Cardiac septum (tissue), 1 donor: ENCODE results near the gene INCA1. TPM values are rescaled to one million over a fixed set of nuclear protein-coding genes. Genes with fewer than 3 reads are reported as not detected.
A peak's percentile ranks its signal among the peaks of the same experiment; 100 is the strongest.

Source experiments
- DNase-seq: peaks from one replicate; pipeline ENCODE4 v3.0.0-alpha.2; 2020; ENCODE audit warnings: low spot score
- intact Hi-C: fragments of 100-400 bp; cut with DNase I; formaldehyde crosslinking; loops from one replicate; pipeline ENCODE4 v1.14.0; 2022
- total RNA-seq: library from RNA; stranded (reverse); fragmentation: NEBNext Ultra II Directional; extraction: Animal tissue kit (Norgen Biotek cat#: 25700); gene quantifications from one replicate; pipeline ENCODE4 v1.2.1, GENCODE V29; 2021
- donor health status: DM: no; HTN: no; CAD: no.

Gene INCA1
- total RNA-seq, 1 donor from 2014 or later: 1.8 TPM

DNA sequence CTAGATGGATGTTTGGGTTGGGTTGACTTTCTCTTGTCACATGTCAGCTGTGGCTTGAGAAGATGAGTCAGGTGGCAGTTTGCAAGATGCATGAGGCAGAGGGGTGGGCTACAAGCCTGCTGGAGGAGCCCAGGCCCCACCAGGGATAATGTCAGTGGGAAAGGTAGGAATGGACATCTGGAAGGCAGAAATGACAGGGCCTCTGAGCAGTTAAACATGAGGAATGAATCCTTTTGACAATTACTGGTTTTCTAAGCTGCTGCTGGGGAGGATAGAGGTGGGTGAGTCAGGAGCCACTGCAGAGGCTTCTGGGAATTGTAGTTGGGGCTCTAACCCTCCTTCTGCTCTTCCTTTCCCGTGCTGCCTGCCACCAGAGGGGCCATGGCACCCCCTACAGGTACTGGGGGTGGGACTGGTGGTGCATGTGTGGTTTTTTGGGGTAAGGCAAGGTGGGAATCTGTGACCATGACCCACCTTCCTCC is 22.2 kb upstream of the INCA1 start:
- intact Hi-C loops: no loop called here

GRCh38 chr17:5014357-5014756 is 17.0 kb upstream of the INCA1 start:
- DNase-seq: no peak
- intact Hi-C loops: no loop called here

More for the DNA sequence above, 22.2 kb upstream of the INCA1 start:
- no peak for DNase-seq

- intact Hi-C loops: no loop called here
- no peak for DNase-seq
Observed at GRCh38 chr17:5011928-5012327, 14.6 kb upstream of the INCA1 start.

GRCh38 chr17:5003214-5003867 is 6.0 kb upstream of the INCA1 start:
- intact Hi-C loops: no loop called here
- DNase-seq: no peak

GRCh38 chr17:5002121-5002788 is 4.9 kb upstream of the INCA1 start:
- no peak for DNase-seq
- intact Hi-C loops: no loop called here

- intact Hi-C loops: no loop called here
- DNase-seq: peak; percentile 93
Observed at GRCh38 chr17:5000237-5000639, 2.9 kb upstream of the INCA1 start.

DNA sequence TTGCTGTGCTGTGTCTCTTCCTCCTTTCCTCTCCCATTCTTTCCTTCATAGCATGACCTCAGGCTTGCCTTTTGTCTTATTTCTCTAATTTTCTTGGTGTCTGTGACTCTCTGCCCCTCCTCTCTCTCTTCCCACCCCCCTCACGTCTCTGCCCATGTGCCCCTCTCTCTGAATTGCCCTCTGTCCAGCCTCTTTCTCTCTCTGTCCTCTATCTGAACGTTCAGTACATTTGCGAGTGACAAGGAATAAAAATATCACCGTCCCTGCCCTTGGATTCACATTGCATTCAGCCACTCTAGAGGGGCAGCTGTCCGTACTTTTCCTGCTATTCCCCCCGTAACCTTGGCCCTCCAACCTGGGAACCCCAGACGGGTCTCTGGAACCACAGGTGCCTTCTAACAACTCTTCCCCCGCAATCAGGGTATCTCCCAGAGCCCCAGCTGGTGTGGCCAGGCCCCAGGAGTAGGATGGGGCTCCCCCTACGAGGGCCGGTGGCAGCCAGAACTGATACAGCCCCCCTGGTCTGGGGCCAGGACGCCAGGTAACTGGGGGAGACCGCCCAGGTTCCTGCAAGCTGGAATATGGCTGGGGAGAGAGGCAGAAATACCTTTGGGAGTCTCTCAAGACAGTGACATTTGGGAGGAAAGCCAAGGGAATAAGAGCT is 2.2 kb upstream of the INCA1 start:
- intact Hi-C loops: loop anchor here (2.0 kb wide), 1 partner anchor 51 kb away; the partner anchor contains the start of gene PFN1
- no peak for DNase-seq

DNA sequence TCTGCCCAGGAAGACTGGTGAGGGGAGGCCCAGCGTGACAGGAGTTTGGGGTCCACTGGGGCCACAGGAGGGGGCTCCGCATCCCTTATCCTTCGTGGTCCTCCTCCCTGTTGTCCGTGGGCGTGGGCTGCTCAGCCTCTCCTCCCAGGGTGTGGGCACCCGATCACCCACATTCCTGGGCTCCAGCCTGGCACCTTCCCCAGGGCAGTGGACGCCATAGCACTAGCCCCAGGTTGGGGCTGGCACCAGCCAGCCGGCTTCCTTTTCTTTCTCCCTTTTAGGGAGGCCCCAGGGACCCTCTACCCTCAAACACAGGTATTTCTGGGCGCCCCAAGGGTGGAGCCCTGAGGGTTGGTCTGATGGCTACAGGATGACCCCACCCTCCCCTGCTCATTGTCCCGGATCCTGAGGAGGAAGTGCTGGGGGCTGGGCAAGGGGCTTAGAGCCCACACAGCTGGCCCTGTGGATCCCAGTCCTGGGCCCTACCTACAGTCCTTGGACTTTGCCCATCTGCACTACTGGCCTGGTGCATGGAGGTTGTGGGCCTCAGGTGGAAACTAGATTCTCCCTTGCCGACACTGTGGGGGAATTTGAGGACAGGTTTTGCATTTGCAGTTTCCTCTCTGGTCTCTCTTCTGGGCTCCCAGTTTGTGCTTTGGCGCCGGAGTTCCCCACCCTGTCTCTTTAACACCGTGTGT is 1.6 kb upstream of the INCA1 start:
- DNase-seq: no peak

DNA sequence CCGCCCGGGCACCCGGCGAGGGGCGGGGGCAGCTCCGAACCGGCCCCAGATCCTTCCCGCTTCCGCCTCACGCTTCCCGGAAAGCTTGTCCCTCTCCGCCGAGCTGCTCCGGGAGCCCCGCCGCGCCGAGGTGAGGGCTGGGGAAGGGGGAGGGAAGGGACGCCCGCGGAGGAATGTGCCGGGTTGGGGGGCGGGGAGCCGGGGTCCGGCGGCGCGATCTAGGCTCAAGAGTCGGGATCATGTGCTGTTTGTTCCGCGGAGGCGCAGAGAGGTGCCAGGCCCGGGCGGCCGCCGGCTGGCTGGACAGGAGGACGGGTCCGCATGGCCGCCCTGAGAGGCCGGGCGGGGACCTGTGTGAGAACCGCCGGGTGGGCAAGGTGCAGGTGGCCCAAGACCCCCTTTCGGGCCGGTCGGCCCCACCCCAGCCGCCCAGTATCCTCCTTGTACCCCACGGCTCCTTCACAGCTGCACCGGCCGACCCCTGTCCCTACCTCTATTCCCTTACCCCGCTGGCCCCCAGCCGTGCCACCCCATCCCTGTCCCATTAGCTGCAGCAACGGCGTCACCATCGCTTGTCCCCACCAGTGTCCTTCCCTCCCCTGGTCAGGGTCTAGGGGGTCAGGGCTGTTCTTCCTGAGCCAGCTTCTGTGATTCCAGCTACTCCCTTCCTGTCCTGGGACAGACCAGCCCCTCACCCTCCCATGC is 857 bp upstream of the INCA1 start:
- DNase-seq: peak; percentile 79
- intact Hi-C loops: loop anchor here (2.0 kb wide), 1 partner anchor 49 kb away; the partner anchor contains the start of gene PFN1

More for the DNA sequence above, 1.6 kb upstream of the INCA1 start:
- intact Hi-C loops: loop anchor here (2.0 kb wide), 1 partner anchor 50 kb away; the partner anchor contains the start of gene PFN1

DNA sequence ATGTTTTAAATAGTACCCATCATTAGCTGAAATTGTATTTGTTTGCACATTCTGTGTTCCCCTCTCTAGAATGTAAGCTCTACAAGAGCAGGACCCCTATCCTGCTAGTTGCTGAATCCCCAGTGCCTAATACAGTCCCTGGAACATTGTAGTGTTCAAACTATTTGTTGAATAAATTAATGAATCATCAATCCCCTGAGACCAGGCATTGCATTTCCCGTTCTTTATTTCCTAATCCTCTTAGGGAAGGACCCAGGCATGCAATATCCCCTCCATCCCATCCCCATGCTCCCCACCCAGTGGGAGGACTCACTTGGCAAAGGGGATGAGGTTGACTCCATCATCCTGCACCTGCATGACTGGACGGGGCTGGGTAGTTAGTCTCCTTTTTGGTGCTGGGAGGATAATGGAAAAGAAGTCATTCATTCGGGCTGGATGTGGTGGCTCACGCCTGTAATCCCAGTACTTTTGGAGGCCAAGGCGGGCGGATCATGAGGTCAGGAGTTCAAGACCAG is 3.2 kb downstream of the INCA1 start:
- intact Hi-C loops: no loop called here
- DNase-seq: no peak

- no peak for DNase-seq
- intact Hi-C loops: loop anchor here (1.0 to 2.0 kb wide), 2 partner anchors 21 to 79 kb away; partner anchors contain the start of gene SPAG7
Observed at GRCh38 chr17:4987767-4988567, 9.4 kb downstream of the INCA1 start.

GRCh38 chr17:4986951-4987766 is 10.2 kb downstream of the INCA1 start, which contains the start of gene CAMTA2:
Gene CAMTA2 (minus strand): TSS chr17:4987675. CDS start chr17:4986222, 1,453 bp downstream.
- intact Hi-C loops: loop anchor here (1.0 to 2.0 kb wide), 2 partner anchors 20 to 78 kb away; partner anchors contain the start of gene SPAG7

DNA sequence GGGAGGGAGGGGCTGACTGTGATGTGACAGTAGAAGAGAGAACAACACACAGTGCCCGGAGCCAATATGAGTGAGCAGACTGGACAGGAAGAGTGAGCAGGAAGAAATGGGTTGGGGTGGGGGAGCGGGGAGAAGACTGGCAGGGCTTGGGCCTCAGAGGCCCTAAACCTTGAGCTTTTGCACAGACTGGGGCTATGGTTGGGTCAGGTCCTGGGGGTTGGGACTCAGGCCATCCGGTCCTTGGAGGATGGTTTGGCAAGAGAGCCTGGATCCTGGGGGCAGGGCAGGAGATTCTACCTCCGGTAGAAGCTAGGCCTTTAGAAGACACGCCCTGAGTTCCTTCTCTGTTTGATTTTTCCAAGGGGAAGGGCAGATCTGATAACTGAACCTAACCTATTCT is 10.9 kb downstream of the INCA1 start:
- DNase-seq: no peak
- intact Hi-C loops: loop anchor here (2.0 kb wide), 1 partner anchor 20 kb away; the partner anchor contains the start of gene SPAG7

More at GRCh38 chr17:4986951-4987766, 10.2 kb downstream of the INCA1 start, which contains the start of gene CAMTA2:
- DNase-seq: peak; percentile 96

- DNase-seq: no peak
- intact Hi-C loops: loop anchor here (2.0 to 5.0 kb wide), 2 partner anchors 14 to 80 kb away; partner anchors contain the start of genes INCA1 and KIF1C
Observed at GRCh38 chr17:4982305-4982704, 15.0 kb downstream of the INCA1 start.

GRCh38 chr17:4980644-4981216 is 16.6 kb downstream of the INCA1 start:
- intact Hi-C loops: loop anchor here (5.0 kb wide), 1 partner anchor 82 kb away; no protein-coding TSS in a partner anchor
- DNase-seq: no peak

GRCh38 chr17:4978726-4979125 is 18.6 kb downstream of the INCA1 start:
- DNase-seq: no peak
- intact Hi-C loops: no loop called here
